ENCODE measurements around the gene CNTFR.

CNTFR gene

DNA sequence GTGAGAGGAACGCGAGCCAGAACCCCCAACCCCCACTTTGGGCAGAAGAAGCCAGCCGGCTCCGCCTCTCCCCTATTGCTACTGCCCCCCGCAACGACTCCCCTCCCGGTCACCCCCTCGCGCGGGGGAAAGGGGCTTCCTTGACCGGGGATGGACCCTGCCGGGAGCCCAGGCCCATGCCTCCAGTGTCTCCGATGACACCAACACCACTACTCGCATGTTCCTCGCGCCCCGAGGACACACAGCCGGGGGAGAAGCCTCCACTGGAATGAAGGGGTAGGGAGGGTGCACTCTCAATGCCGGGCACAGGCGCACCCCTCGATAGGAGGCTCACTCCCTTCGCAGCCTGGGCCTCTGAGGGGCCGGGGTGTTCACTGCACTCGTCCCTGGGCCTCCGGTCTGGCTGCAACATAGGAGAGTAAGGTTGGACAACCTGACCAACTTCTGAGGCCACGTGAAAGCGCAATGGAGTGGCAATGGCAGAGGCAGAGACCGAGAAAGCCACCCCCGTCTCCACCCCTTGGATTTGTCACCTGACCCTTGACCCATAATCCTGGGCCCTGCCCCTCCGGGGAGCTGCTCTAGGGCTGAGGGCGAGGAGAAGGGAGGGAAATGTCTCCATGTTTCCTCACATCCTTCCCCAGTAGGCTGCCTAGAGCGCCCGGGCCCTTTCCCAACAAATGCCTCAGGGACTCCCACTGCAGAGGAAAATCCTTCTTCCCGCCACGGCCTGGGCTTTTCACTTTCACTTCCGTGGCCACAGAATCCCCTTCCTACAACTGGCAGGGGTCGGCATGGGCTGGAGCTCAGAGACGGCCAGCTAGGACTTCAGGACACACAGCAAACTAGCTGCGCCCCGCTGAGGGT is 1.1 kb upstream of the CNTFR start:
- no peak for DNase-seq (ENCODE audit: low read depth in 1 of 2, low spot score in 1 of 2)
- no peak for TF ChIP-seq REST (IDR thresholded peaks at IDR 0.05; ENCODE audit: insufficient replicate concordance, low read depth)
- TF ChIP-seq, protein P1, sequence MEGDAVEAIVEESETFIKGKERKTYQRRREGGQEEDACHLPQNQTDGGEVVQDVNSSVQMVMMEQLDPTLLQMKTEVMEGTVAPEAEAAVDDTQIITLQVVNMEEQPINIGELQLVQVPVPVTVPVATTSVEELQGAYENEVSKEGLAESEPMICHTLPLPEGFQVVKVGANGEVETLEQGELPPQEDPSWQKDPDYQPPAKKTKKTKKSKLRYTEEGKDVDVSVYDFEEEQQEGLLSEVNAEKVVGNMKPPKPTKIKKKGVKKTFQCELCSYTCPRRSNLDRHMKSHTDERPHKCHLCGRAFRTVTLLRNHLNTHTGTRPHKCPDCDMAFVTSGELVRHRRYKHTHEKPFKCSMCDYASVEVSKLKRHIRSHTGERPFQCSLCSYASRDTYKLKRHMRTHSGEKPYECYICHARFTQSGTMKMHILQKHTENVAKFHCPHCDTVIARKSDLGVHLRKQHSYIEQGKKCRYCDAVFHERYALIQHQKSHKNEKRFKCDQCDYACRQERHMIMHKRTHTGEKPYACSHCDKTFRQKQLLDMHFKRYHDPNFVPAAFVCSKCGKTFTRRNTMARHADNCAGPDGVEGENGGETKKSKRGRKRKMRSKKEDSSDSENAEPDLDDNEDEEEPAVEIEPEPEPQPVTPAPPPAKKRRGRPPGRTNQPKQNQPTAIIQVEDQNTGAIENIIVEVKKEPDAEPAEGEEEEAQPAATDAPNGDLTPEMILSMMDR (IDR thresholded peaks at IDR 0.05; ENCODE audit: insufficient read depth, low read length), result no peak
- TF ChIP-seq SPI1 (IDR thresholded peaks at IDR 0.05; ENCODE audit: borderline replicate concordance, low read depth), result no peak
- no peak for TF ChIP-seq GABPA (IDR thresholded peaks at IDR 0.05; ENCODE audit: low read depth)
- TF ChIP-seq POLR2AphosphoS5 (IDR thresholded peaks at IDR 0.05; ENCODE audit: low read depth), result no peak
- H3K4me3 ChIP-seq (replicated peaks; ENCODE audit: insufficient read depth, low read length), result peak overlapping the region; percentile 21
- H3K27ac ChIP-seq (replicated peaks), result no peak overlapping the region
- H3K27me3 ChIP-seq (ENCODE audit: insufficient read depth, poor library complexity, severe bottlenecking), result peaks cover 71% of the 10 kb centered on the region

DNA sequence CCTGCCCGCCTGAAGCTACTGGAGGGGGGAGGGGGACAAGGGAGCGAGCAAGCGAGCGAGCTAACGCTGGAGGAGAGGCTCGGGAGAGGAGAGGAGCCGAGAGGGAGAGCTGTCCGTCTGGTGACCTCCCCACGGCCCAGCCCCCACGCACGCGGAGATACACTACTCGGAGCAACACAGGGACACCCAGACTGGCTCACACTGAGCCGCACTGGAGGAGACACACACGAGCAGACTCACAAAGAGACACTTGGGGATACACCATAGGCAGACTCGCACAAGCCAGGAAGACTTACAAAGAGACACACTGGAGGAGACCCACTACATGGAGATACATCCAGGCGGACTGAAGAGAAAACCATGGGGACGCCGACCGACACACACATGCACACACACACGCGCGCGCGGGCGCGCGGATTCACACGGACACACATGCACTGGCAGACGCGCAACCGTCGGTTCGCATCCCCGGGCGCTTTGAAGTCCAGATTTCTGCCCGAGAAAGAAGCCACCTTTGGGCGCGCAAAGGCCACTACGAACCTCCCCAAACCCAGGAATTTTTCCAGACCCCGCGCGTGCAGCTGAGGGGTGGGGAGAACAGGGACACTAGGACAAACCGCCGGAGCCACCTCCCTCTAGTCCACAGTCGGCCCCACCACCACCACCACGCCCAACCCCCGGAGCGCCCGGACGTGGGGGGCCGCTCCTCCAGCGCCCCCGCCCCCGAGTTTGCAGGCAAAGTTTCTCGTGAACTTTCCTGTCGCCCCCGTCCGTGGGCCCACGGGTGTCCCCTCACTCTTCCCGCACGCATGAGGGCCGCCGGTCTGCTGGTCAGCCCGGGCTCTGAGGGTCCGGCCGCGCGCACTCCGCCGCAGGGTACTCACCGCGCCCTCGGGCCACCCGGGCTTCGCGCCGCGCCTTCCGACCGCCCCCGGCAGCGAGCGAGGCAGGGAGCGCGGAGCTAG is 571 bp downstream of the CNTFR start:
- TF ChIP-seq SPI1 (IDR thresholded peaks at IDR 0.05; ENCODE audit: borderline replicate concordance, low read depth) (no peak), REST (IDR thresholded peaks at IDR 0.05; ENCODE audit: insufficient replicate concordance, low read depth) (no peak), GABPA (IDR thresholded peaks at IDR 0.05; ENCODE audit: low read depth) (no peak), POLR2AphosphoS5 (IDR thresholded peaks at IDR 0.05; ENCODE audit: low read depth) (no peak)
- TF ChIP-seq, protein P1 (IDR thresholded peaks at IDR 0.05; ENCODE audit: insufficient read depth, low read length), result no peak
- Histone ChIP-seq H3K4me3 (replicated peaks; ENCODE audit: insufficient read depth, low read length) (no peak overlapping the region), H3K27ac (replicated peaks) (no peak overlapping the region), H3K27me3 (ENCODE audit: insufficient read depth, poor library complexity, severe bottlenecking) (peaks cover 76% of the 10 kb centered on the region)
- no peak for DNase-seq (ENCODE audit: low read depth in 1 of 2, low spot score in 1 of 2)

DNA sequence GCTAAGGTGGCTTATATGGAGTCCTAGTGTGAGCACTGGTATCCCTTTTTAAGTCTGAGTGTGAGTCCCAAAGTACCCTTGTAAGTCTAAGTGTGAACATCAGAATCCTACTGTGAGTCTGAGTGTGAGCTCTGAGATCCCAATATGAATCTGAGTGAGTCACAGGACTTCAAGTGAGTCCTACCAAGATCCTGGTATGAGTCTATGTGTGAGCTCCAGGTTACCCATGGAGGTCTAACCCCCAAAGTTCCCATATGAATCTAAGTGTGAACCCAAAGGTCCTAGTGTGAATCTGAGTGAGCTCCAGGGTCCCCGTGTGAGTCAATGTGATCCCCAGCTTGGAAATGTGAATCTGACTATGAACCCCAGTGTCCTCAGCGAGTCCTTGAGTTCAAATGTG is 2.3 kb downstream of the CNTFR start:
- H3K4me3 ChIP-seq (replicated peaks; ENCODE audit: insufficient read depth, low read length), result no peak overlapping the region
- H3K27me3 ChIP-seq (ENCODE audit: insufficient read depth, poor library complexity, severe bottlenecking), result peaks cover 69% of the 10 kb centered on the region
- TF ChIP-seq SPI1 (IDR thresholded peaks at IDR 0.05; ENCODE audit: borderline replicate concordance, low read depth) (no peak), GABPA (IDR thresholded peaks at IDR 0.05; ENCODE audit: low read depth) (no peak), REST (IDR thresholded peaks at IDR 0.05; ENCODE audit: insufficient replicate concordance, low read depth) (no peak), POLR2AphosphoS5 (IDR thresholded peaks at IDR 0.05; ENCODE audit: low read depth) (no peak)
- TF ChIP-seq, protein P1 (IDR thresholded peaks at IDR 0.05; ENCODE audit: insufficient read depth, low read length), result no peak
- no peak for DNase-seq (ENCODE audit: low read depth in 1 of 2, low spot score in 1 of 2)
- H3K27ac ChIP-seq (replicated peaks), result no peak overlapping the region
